PC-9 (cell line): ENCODE results near the gene BICC1.

ENCODE experiments used
- EZH2 ChIP-seq: fragments of 200-600 bp; sonication (generic); IDR thresholded peaks from 2 replicates; pipeline ENCODE4 v1.8.0; 2017; ENCODE audit warnings: antibody characterized with exemption, low read depth
- TF ChIP-seq, protein P1 (sequence below): fragments of 200-600 bp; sonication (generic); conservative IDR thresholded peaks from 2 replicates; pipeline ENCODE4 v1.6.1; 2017; ENCODE audit warnings: mixed run types, antibody characterized with exemption, mild to moderate bottlenecking, moderate library complexity

DNA sequence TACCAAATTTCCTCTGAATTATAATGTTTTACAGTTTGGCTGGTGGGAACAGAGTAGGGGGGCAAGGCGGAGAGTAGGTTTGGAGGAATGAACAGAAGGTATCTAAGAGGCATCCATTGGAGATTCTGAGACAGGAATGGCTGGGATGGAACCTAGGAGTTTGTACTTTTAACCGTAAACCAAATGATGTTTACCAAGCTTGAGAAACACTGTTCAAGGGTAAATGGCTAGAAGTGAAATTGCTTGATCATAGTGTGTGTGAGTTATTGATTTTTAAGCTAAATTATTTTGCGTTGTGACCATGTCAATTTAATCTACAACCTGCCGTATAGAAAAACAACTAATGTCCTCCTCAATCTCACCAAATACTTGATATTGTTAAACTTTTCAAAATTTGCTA is 357.4 kb downstream of the BICC1 start:
- TF ChIP-seq, protein P1, sequence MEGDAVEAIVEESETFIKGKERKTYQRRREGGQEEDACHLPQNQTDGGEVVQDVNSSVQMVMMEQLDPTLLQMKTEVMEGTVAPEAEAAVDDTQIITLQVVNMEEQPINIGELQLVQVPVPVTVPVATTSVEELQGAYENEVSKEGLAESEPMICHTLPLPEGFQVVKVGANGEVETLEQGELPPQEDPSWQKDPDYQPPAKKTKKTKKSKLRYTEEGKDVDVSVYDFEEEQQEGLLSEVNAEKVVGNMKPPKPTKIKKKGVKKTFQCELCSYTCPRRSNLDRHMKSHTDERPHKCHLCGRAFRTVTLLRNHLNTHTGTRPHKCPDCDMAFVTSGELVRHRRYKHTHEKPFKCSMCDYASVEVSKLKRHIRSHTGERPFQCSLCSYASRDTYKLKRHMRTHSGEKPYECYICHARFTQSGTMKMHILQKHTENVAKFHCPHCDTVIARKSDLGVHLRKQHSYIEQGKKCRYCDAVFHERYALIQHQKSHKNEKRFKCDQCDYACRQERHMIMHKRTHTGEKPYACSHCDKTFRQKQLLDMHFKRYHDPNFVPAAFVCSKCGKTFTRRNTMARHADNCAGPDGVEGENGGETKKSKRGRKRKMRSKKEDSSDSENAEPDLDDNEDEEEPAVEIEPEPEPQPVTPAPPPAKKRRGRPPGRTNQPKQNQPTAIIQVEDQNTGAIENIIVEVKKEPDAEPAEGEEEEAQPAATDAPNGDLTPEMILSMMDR = no peak
- TF ChIP-seq EZH2 = no peak
